ENCODE measurements around the gene TMEM250.
"Not testable (repeated sequence)": the region's sequence is repeated elsewhere in the genome, so short reads cannot be mapped to it uniquely, and the experiment has no call there.

- TF ChIP-seq CTCF (IDR thresholded peaks at IDR 0.05); TCF7L2 (IDR thresholded peaks at IDR 0.05; ENCODE audit: low read depth, low read length): not testable (repeated sequence)
Measured at GRCh38 chr9:136150664-136151213, 32.1 kb upstream of the TMEM250 start.

Measured in Panc1 (cell line).